GM12891 (cell line): Measurements from ENCODE around the gene CHPF2.

Experiments
- POLR2A ChIP-seq: IDR thresholded peaks from 2 replicates; pipeline ENCODE4 v1.6.1; 2011; ENCODE audit warnings: low read depth, low read length, control low read depth
- POLR2AphosphoS5 ChIP-seq: IDR thresholded peaks from 2 replicates; pipeline ENCODE4 v1.6.1; 2011; ENCODE audit warnings: low read depth, low read length, control low read depth
- POU2F2 ChIP-seq: IDR thresholded peaks from 2 replicates; pipeline ENCODE4 v1.6.1; 2011; ENCODE audit warnings: low read depth, mild to moderate bottlenecking, control low read depth, low read length, moderate library complexity
- TAF1 ChIP-seq: IDR thresholded peaks from 2 replicates; pipeline ENCODE4 v1.6.1; 2011; ENCODE audit warnings: low read depth, low read length, control low read depth

GRCh38 chr7:151185762-151186639, 46.3 kb upstream of the CHPF2 start:
- TF ChIP-seq POLR2A, result no peak
- no peak for TF ChIP-seq TAF1
- TF ChIP-seq POLR2AphosphoS5, result no peak
- no peak for TF ChIP-seq POU2F2
